SK-N-SH treated with all-trans-retinoic acid at 6 μM for 48 hours (cell line): ENCODE results near the gene NCBP3.

Source experiments
- ARNTL ChIP-seq: fragments of 450-650 bp; formaldehyde crosslinking; IDR thresholded peaks from 2 replicates; pipeline ENCODE4 v1.5.0; 2020; ENCODE audit warnings: low read depth, mild to moderate bottlenecking, moderate library complexity, borderline replicate concordance
- BACH2 ChIP-seq: fragments of 250-450 bp; sonication (Bioruptor Pico); IDR thresholded peaks from 2 replicates; pipeline ENCODE4 v1.9.0; 2021; ENCODE audit warnings: mild to moderate bottlenecking, borderline replicate concordance
- CREB5 ChIP-seq: fragments of 250-450 bp; sonication (Bioruptor Pico); IDR thresholded peaks from 2 replicates; pipeline ENCODE4 v1.5.1; 2020; ENCODE audit warnings: low read depth, mild to moderate bottlenecking, moderate library complexity
- GLIS3 ChIP-seq: fragments of 250-450 bp; sonication (Bioruptor Pico); IDR thresholded peaks from 2 replicates; pipeline ENCODE4 v1.5.0; 2020; ENCODE audit warnings: mild to moderate bottlenecking, moderate library complexity
- OSR1 ChIP-seq: fragments of 250-450 bp; sonication (Bioruptor Pico); IDR thresholded peaks from 2 replicates; pipeline ENCODE4 v1.8.0; 2022; ENCODE audit warnings: moderate library complexity, mild to moderate bottlenecking, inconsistent platforms
- PATZ1 ChIP-seq: fragments of 250-450 bp; sonication (Bioruptor Pico); IDR thresholded peaks from 2 replicates; pipeline ENCODE4 v1.8.0; 2020; ENCODE audit warnings: mild to moderate bottlenecking, moderate library complexity, borderline replicate concordance
- POU6F1 ChIP-seq: fragments of 250-450 bp; sonication (Bioruptor Pico); IDR thresholded peaks from 2 replicates; pipeline ENCODE4 v1.8.0; 2021; ENCODE audit warnings: low read depth, mild to moderate bottlenecking, moderate library complexity, borderline replicate concordance
- SNAI2 ChIP-seq: fragments of 250-450 bp; sonication (Bioruptor Pico); IDR thresholded peaks from 2 replicates; pipeline ENCODE4 v1.5.0; 2020; ENCODE audit warnings: mild to moderate bottlenecking, moderate library complexity
- ZC3H10 ChIP-seq: fragments of 250-450 bp; sonication (Bioruptor Pico); IDR thresholded peaks from 2 replicates; pipeline ENCODE4 v1.5.1; 2021; ENCODE audit warnings: mild to moderate bottlenecking, moderate library complexity
- ZFP3 ChIP-seq: fragments of 250-450 bp; sonication (Bioruptor Pico); IDR thresholded peaks from 2 replicates; pipeline ENCODE4 v1.5.0; 2020; ENCODE audit warnings: mild to moderate bottlenecking, moderate library complexity
- ZFP30 ChIP-seq: fragments of 450-650 bp; formaldehyde crosslinking; IDR thresholded peaks from 2 replicates; pipeline ENCODE4 v1.5.0; 2022; ENCODE audit warnings: mild to moderate bottlenecking, moderate library complexity
- ZNF70 ChIP-seq: fragments of 450-650 bp; formaldehyde crosslinking; IDR thresholded peaks from 2 replicates; pipeline ENCODE4 v1.5.0; 2020; ENCODE audit warnings: mild to moderate bottlenecking, moderate library complexity

GRCh38 chr17:3887804-3888203 lies 41.8 kb upstream of the NCBP3 start:
- no peak for TF ChIP-seq SNAI2 (CRISPR knock-in tag)
- TF ChIP-seq PATZ1 (CRISPR knock-in tag), result no peak
- TF ChIP-seq GLIS3 (CRISPR knock-in tag), result no peak
- TF ChIP-seq OSR1, result no peak
- TF ChIP-seq CREB5, result no peak
- TF ChIP-seq ZFP30 (CRISPR knock-in tag), result no peak
- TF ChIP-seq ZNF70 (CRISPR knock-in tag), result no peak
- no peak for TF ChIP-seq BACH2
- TF ChIP-seq ZFP3 (CRISPR knock-in tag), result no peak
- TF ChIP-seq ZC3H10 (CRISPR knock-in tag), result no peak
- TF ChIP-seq ARNTL (CRISPR knock-in tag), result no peak
- no peak for TF ChIP-seq POU6F1 (CRISPR knock-in tag)
